Activated T-cell treated with anti-CD3 and anti-CD28 coated beads, Interleukin-2, amount 50 U/mL, for 24 hours (primary cell): Measurements from ENCODE around the gene CWC25.
A peak's percentile ranks its signal among the peaks of the same experiment; 100 is the strongest.

Experiments used
- DNase-seq: peaks from one replicate; pipeline ENCODE4 v3.0.0-alpha.2; 2020
- H3K27ac Mint-ChIP-seq: 2 replicates; pipeline ENCODE4 v1.8.0; 2020; ENCODE audit warnings: mild to moderate bottlenecking, mixed read lengths
- H3K27me3 Mint-ChIP-seq: 2 replicates; pipeline ENCODE4 v1.8.0; 2020; ENCODE audit warnings: mixed read lengths
- H3K36me3 Mint-ChIP-seq: 2 replicates; pipeline ENCODE4 v1.8.0; 2020; ENCODE audit warnings: low read depth, mixed read lengths
- H3K4me1 Mint-ChIP-seq: 2 replicates; pipeline ENCODE4 v1.8.0; 2020; ENCODE audit warnings: low read depth, mixed read lengths
- H3K4me3 Mint-ChIP-seq: 2 replicates; pipeline ENCODE4 v1.8.0; 2020; ENCODE audit warnings: mild to moderate bottlenecking, moderate library complexity, mixed read lengths
- H3K9me3 Mint-ChIP-seq: 2 replicates; pipeline ENCODE4 v1.8.0; 2020; ENCODE audit warnings: mixed read lengths

Gene CWC25

GRCh38 chr17:38779965-38780752, 45.0 kb downstream of the CWC25 start:
- no peak for DNase-seq
- Mint-ChIP-seq H3K4me3 (no peak overlapping the region), H3K9me3 (no peaks in the 10 kb centered on the region), H3K27me3 (no peaks in the 10 kb centered on the region), H3K27ac (no peak overlapping the region), H3K4me1 (no peaks in the 10 kb centered on the region), H3K36me3 (peaks cover 92% of the 10 kb centered on the region)

- no peak for DNase-seq
- Mint-ChIP-seq H3K27me3 (no peaks in the 10 kb centered on the region), H3K27ac (no peak overlapping the region), H3K4me1 (no peaks in the 10 kb centered on the region), H3K9me3 (no peaks in the 10 kb centered on the region), H3K36me3 (peaks cover 92% of the 10 kb centered on the region), H3K4me3 (no peak overlapping the region)
Observed at GRCh38 chr17:38777641-38778250, 47.4 kb downstream of the CWC25 start.

- H3K4me3 Mint-ChIP-seq = no peak overlapping the region
- no peaks in the 10 kb centered on the region for H3K27me3 Mint-ChIP-seq
- no peak for DNase-seq
- H3K4me1 Mint-ChIP-seq = no peaks in the 10 kb centered on the region
- H3K27ac Mint-ChIP-seq = peak overlapping the region; percentile 19
- H3K36me3 Mint-ChIP-seq = peaks cover 92% of the 10 kb centered on the region
- H3K9me3 Mint-ChIP-seq = no peaks in the 10 kb centered on the region
Observed at GRCh38 chr17:38773258-38773657, 51.9 kb downstream of the CWC25 start.

GRCh38 chr17:38768417-38768816, 56.7 kb downstream of the CWC25 start:
- Mint-ChIP-seq H3K27ac (peak overlapping the region; percentile 59), H3K36me3 (peaks cover 98% of the 10 kb centered on the region), H3K9me3 (no peaks in the 10 kb centered on the region), H3K4me3 (no peak overlapping the region), H3K4me1 (no peaks in the 10 kb centered on the region), H3K27me3 (no peaks in the 10 kb centered on the region)
- no peak for DNase-seq

GRCh38 chr17:38766341-38766740, 58.8 kb downstream of the CWC25 start:
- H3K27ac Mint-ChIP-seq = peak overlapping the region; percentile 63
- H3K27me3 Mint-ChIP-seq = no peaks in the 10 kb centered on the region
- H3K4me3 Mint-ChIP-seq = no peak overlapping the region
- peaks cover 97% of the 10 kb centered on the region for H3K36me3 Mint-ChIP-seq
- DNase-seq = no peak
- H3K9me3 Mint-ChIP-seq = no peaks in the 10 kb centered on the region
- peaks cover under 1% of the 10 kb centered on the region for H3K4me1 Mint-ChIP-seq

GRCh38 chr17:38762231-38762630, 62.9 kb downstream of the CWC25 start:
- Mint-ChIP-seq H3K27me3 (no peaks in the 10 kb centered on the region), H3K36me3 (peaks cover 96% of the 10 kb centered on the region), H3K27ac (peak overlapping the region; percentile 50), H3K4me1 (peaks cover 9% of the 10 kb centered on the region), H3K9me3 (no peaks in the 10 kb centered on the region), H3K4me3 (no peak overlapping the region)
- no peak for DNase-seq

GRCh38 chr17:38761612-38762011, 63.5 kb downstream of the CWC25 start:
- Mint-ChIP-seq H3K9me3 (no peaks in the 10 kb centered on the region), H3K27ac (peak overlapping the region; percentile 11), H3K27me3 (no peaks in the 10 kb centered on the region), H3K4me1 (peaks cover 9% of the 10 kb centered on the region), H3K36me3 (peaks cover 95% of the 10 kb centered on the region), H3K4me3 (no peak overlapping the region)
- no peak for DNase-seq

GRCh38 chr17:38753071-38753506, 72.0 kb downstream of the CWC25 start:
- Mint-ChIP-seq H3K9me3 (no peaks in the 10 kb centered on the region), H3K4me3 (peak overlapping the region; percentile 93), H3K27ac (peak overlapping the region; percentile 99), H3K4me1 (peaks cover 57% of the 10 kb centered on the region), H3K27me3 (peaks cover 31% of the 10 kb centered on the region), H3K36me3 (peaks cover 60% of the 10 kb centered on the region)
- no peak for DNase-seq

GRCh38 chr17:38752308-38753070, 72.6 kb downstream of the CWC25 start, which contains the start of gene PSMB3:
Gene PSMB3, plus strand, starts transcription at chr17:38752741. Its CDS starts 86 bp downstream, at chr17:38752827.
- peaks cover 34% of the 10 kb centered on the region for H3K27me3 Mint-ChIP-seq
- no peaks in the 10 kb centered on the region for H3K9me3 Mint-ChIP-seq
- DNase-seq = peak; percentile 95
- H3K27ac Mint-ChIP-seq = peak within 1 kb of the TSS; percentile 99
- peak within 1 kb of the TSS; percentile 93 for H3K4me3 Mint-ChIP-seq
- H3K36me3 Mint-ChIP-seq = peaks cover 54% of the 10 kb centered on the region
- H3K4me1 Mint-ChIP-seq = peaks cover 57% of the 10 kb centered on the region

- H3K36me3 Mint-ChIP-seq = peaks cover 48% of the 10 kb centered on the region
- no peaks in the 10 kb centered on the region for H3K9me3 Mint-ChIP-seq
- peak; percentile 95 for DNase-seq
- peak overlapping the region; percentile 93 for H3K4me3 Mint-ChIP-seq
- peaks cover 36% of the 10 kb centered on the region for H3K27me3 Mint-ChIP-seq
- peaks cover 58% of the 10 kb centered on the region for H3K4me1 Mint-ChIP-seq
- H3K27ac Mint-ChIP-seq = peak overlapping the region; percentile 99
Observed at GRCh38 chr17:38751808-38752307, 73.3 kb downstream of the CWC25 start.

GRCh38 chr17:38751144-38751807, 73.8 kb downstream of the CWC25 start:
- H3K4me1 Mint-ChIP-seq = peaks cover 60% of the 10 kb centered on the region
- H3K36me3 Mint-ChIP-seq = peaks cover 43% of the 10 kb centered on the region
- H3K27me3 Mint-ChIP-seq = peaks cover 42% of the 10 kb centered on the region
- peak overlapping the region; percentile 99 for H3K27ac Mint-ChIP-seq
- peak overlapping the region; percentile 93 for H3K4me3 Mint-ChIP-seq
- no peaks in the 10 kb centered on the region for H3K9me3 Mint-ChIP-seq
- no peak for DNase-seq
